Measurements from ENCODE around the gene ATP8A2.

GRCh38 chr13:25775986-25776385, 404.2 kb downstream of the ATP8A2 start:
- no peak for TF ChIP-seq CTCF (IDR thresholded peaks at IDR 0.05)
- no peak for TF ChIP-seq EP300 (IDR thresholded peaks at IDR 0.05)
- TF ChIP-seq POLR2AphosphoS5 (IDR thresholded peaks at IDR 0.05): no peak
